OCI-LY7 (cell line): ENCODE data around the gene CNTN4. TPM values are rescaled to one million over a fixed set of nuclear protein-coding genes. Genes with fewer than 3 reads are reported as not detected.

Source experiments
- BruUV-seq: library from RNA; stranded (reverse); fragments of 400-500 nt; replicated peaks from 2 replicates; lab custom pipeline; 2021; lab: Mats Ljungman, UMichigan
- CTCF ChIA-PET: fragments of 300-600 bp; sonication (Branson Sonifier 250); formaldehyde crosslinking; loops from one replicate; lab custom pipeline; 2022; ENCODE audit warnings: antibody characterized with exemption; ENCODE audit not compliant: unreplicated experiment; lab: Charles Lee
- POLR2A ChIA-PET: fragments of 300-600 bp; sonication (Branson Sonifier 250); formaldehyde crosslinking; loops from one replicate; lab custom pipeline; 2022; ENCODE audit warnings: antibody characterized with exemption; lab: Charles Lee
- DNase-seq: peaks from one replicate; pipeline ENCODE4 v3.0.0-alpha.2; 2015; ENCODE audit warnings: low spot score
- H2AFZ ChIP-seq: fragments of 200-600 bp; sonication (generic), shearing (Covaris generic); 2 replicates; pipeline ENCODE4 v1.6.1; 2014; ENCODE audit warnings: mild to moderate bottlenecking, antibody characterized with exemption, low read length, moderate library complexity
- H3K27ac ChIP-seq: fragments of 200-600 bp; sonication (generic); 2 replicates; pipeline ENCODE4 v1.5.1; 2014; ENCODE audit warnings: mixed run types, low read depth, mild to moderate bottlenecking, moderate library complexity, low read length, inconsistent platforms; ENCODE audit not compliant: poor library complexity, severe bottlenecking
- H3K36me3 ChIP-seq: fragments of 200-600 bp; sonication (generic); 2 replicates; pipeline ENCODE4 v1.6.1; 2014; ENCODE audit warnings: mild to moderate bottlenecking, antibody characterized with exemption, low read length, moderate library complexity, mixed read lengths; ENCODE audit not compliant: insufficient read depth
- H3K4me1 ChIP-seq: fragments of 200-600 bp; sonication (generic); 2 replicates; pipeline ENCODE4 v1.5.1; 2014; ENCODE audit warnings: mild to moderate bottlenecking, low read length; ENCODE audit not compliant: insufficient read depth, poor library complexity, severe bottlenecking
- H3K4me2 ChIP-seq: fragments of 200-600 bp; sonication (generic); 2 replicates; pipeline ENCODE4 v1.6.1; 2014; ENCODE audit warnings: mild to moderate bottlenecking, low read length
- H3K4me3 ChIP-seq: fragments of 200-600 bp; sonication (generic); 2 replicates; pipeline ENCODE4 v1.5.1; 2014; ENCODE audit warnings: mild to moderate bottlenecking, low read depth, low read length; ENCODE audit not compliant: poor library complexity, severe bottlenecking
- H3K79me2 ChIP-seq: fragments of 200-600 bp; sonication (generic); 2 replicates; pipeline ENCODE4 v1.6.1; 2016; ENCODE audit warnings: low read depth, mild to moderate bottlenecking, low read length, moderate library complexity, mixed read lengths; ENCODE audit not compliant: insufficient read depth
- H3K9me2 ChIP-seq: fragments of 200-600 bp; sonication (generic); 2 replicates; pipeline ENCODE4 v1.6.1; 2016; ENCODE audit warnings: mild to moderate bottlenecking, low read length, mixed read lengths; ENCODE audit not compliant: insufficient read depth
- H3K9me3 ChIP-seq: fragments of 200-600 bp; sonication (generic); 2 replicates; pipeline ENCODE4 v1.6.1; 2014; ENCODE audit warnings: mild to moderate bottlenecking, mixed run types, low read length, mixed read lengths
- H4K20me1 ChIP-seq: fragments of 200-600 bp; sonication (generic); 2 replicates; pipeline ENCODE4 v1.6.1; 2014; ENCODE audit warnings: mild to moderate bottlenecking, antibody characterized with exemption, low read length, moderate library complexity, mixed read lengths; ENCODE audit not compliant: insufficient read depth
- CTCF ChIP-seq: fragments of 200-600 bp; sonication (generic); conservative IDR thresholded peaks from 2 replicates; pipeline ENCODE4 v1.5.1; 2014; ENCODE audit warnings: mild to moderate bottlenecking, antibody characterized with exemption, low read length, moderate library complexity, mixed read lengths
- EZH2phosphoT487 ChIP-seq: fragments of 200-600 bp; sonication (generic); IDR thresholded peaks from 2 replicates; pipeline ENCODE4 v1.6.1; 2018; ENCODE audit warnings: low read depth, borderline replicate concordance, mild to moderate bottlenecking, mixed run types, antibody characterized with exemption, low read length, moderate library complexity, mixed read lengths
- intact Hi-C: fragments of 100-400 bp; cut with micrococcal nuclease; formaldehyde crosslinking; loops from one replicate; pipeline ENCODE4 v1.10.0; 2022; ENCODE audit not compliant: unreplicated experiment
- total RNA-seq, 2 experiments: library from RNA; depleted of rRNA in 1 of 2; stranded (reverse); fragments of >200 nt in 1 of 2; shearing (Covaris generic) in 1 of 2; gene quantifications; 2 replicates each; pipeline ENCODE4 v1.2.3, GENCODE V29; 2014 to 2022

The CNTN4 gene
- total RNA-seq, 2 experiments from 2014 or later = not detected

GRCh38 chr3:2872884-2873283 lies 774.2 kb downstream of the CNTN4 start:
- no peak for DNase-seq
- H3K4me3 ChIP-seq = no peak overlapping the region
- no peaks in the 10 kb centered on the region for H3K9me2 ChIP-seq
- ChIA-PET CTCF (no interaction called here), POLR2A (no interaction called here)
- intact Hi-C loops = no loop called here
- H3K4me1 ChIP-seq = no peaks in the 10 kb centered on the region
- no peaks in the 10 kb centered on the region for H3K9me3 ChIP-seq
- H3K36me3 ChIP-seq = no peaks in the 10 kb centered on the region
- H4K20me1 ChIP-seq = no peaks in the 10 kb centered on the region
- H3K27ac ChIP-seq = no peak overlapping the region
- no peaks in the 10 kb centered on the region for H3K79me2 ChIP-seq
- TF ChIP-seq EZH2phosphoT487 = no peak
- no peak overlapping the region for H3K4me2 ChIP-seq
- no TSS peak for BruUV-seq
- H2AFZ ChIP-seq = no peak overlapping the region

- no peaks in the 10 kb centered on the region for H3K4me1 ChIP-seq
- no peak overlapping the region for H2AFZ ChIP-seq
- no peak overlapping the region for H3K4me3 ChIP-seq
- no peak overlapping the region for H3K27ac ChIP-seq
- no peaks in the 10 kb centered on the region for H3K9me3 ChIP-seq
- TF ChIP-seq CTCF (no peak), EZH2phosphoT487 (no peak)
- H4K20me1 ChIP-seq = no peaks in the 10 kb centered on the region
- no peaks in the 10 kb centered on the region for H3K9me2 ChIP-seq
- intact Hi-C loops = no loop called here
- H3K79me2 ChIP-seq = no peaks in the 10 kb centered on the region
- CTCF ChIA-PET = no interaction called here
- BruUV-seq = no TSS peak
- POLR2A ChIA-PET = interaction anchor here (0.6 kb wide), 1 partner anchor 886 kb away, joined by 3 read pairs; no protein-coding TSS in a partner anchor
- no peak for DNase-seq
- no peaks in the 10 kb centered on the region for H3K36me3 ChIP-seq
- H3K4me2 ChIP-seq = no peak overlapping the region
These were observed 775.3 kb downstream of the CNTN4 start for GRCh38 chr3:2873986-2874385.

- no peaks in the 10 kb centered on the region for H3K4me1 ChIP-seq
- no peaks in the 10 kb centered on the region for H3K9me3 ChIP-seq
- H2AFZ ChIP-seq = no peak overlapping the region
- no peak overlapping the region for H3K4me3 ChIP-seq
- no TSS peak for BruUV-seq
- no peaks in the 10 kb centered on the region for H3K36me3 ChIP-seq
- DNase-seq = no peak
- H3K4me2 ChIP-seq = no peak overlapping the region
- H3K27ac ChIP-seq = no peak overlapping the region
- ChIA-PET POLR2A (interaction anchor here (0.6 kb wide), 1 partner anchor 237 kb away, joined by 3 read pairs; no protein-coding TSS in a partner anchor), CTCF (no interaction called here)
- H3K79me2 ChIP-seq = no peaks in the 10 kb centered on the region
- intact Hi-C loops = no loop called here
- no peaks in the 10 kb centered on the region for H3K9me2 ChIP-seq
- TF ChIP-seq CTCF = no peak
- TF ChIP-seq EZH2phosphoT487 = no peak
- H4K20me1 ChIP-seq = no peaks in the 10 kb centered on the region
These were observed 777.0 kb downstream of the CNTN4 start for GRCh38 chr3:2875699-2876098.
